Kidney (tissue), 14 donors: Measurements from ENCODE around the gene FNTB. TPM values are rescaled to one million over a fixed set of nuclear protein-coding genes. Genes with fewer than 3 reads are reported as not detected.

Source experiments
- DNase-seq, 5 donors: peaks; one replicate each; pipeline ENCODE4 v3.0.0-alpha.2; 2013 to 2020
- FAIRE-seq: peaks from 2 replicates; lab custom pipeline; 2012; peaks lifted over from hg19 to GRCh38; lab: Jason Lieb, UNC
- H3K27ac ChIP-seq, 2 donors: one replicate each; pipeline ENCODE4 v1.7.0; 2013; ENCODE audit warnings: low read depth in 2 of 2, low read length in 2 of 2, inconsistent platforms in 1 of 2
- H3K27me3 ChIP-seq: one replicate; pipeline ENCODE4 v1.7.1; 2013; ENCODE audit warnings: low read length, inconsistent platforms; ENCODE audit not compliant: control insufficient read depth, insufficient read depth
- H3K36me3 ChIP-seq, 3 donors: one replicate each; pipeline versions ENCODE4 v1.7.0 to v1.7.1; 2013; ENCODE audit warnings: low read length in 3 of 3, control low read depth in 1 of 3, inconsistent platforms in 1 of 3; ENCODE audit not compliant: insufficient read depth in 3 of 3, control insufficient read depth in 2 of 3
- H3K4me1 ChIP-seq, 3 donors: one replicate each; pipeline versions ENCODE4 v1.7.0 to v1.7.1; 2013; ENCODE audit warnings: low read length in 3 of 3, inconsistent platforms in 1 of 3, low read depth in 1 of 3; ENCODE audit not compliant: control insufficient read depth in 2 of 3, insufficient read depth in 2 of 3
- H3K4me3 ChIP-seq, 3 donors: one replicate each; pipeline versions ENCODE4 v1.7.0 to v1.8.1; 2013; ENCODE audit warnings: low read length in 3 of 3, control low read depth in 1 of 3, inconsistent platforms in 1 of 3
- H3K9ac ChIP-seq, 3 donors: one replicate each; pipeline versions ENCODE4 v1.7.0 to v1.7.1; 2013; ENCODE audit warnings: low read length in 3 of 3, control low read depth in 1 of 3, inconsistent platforms in 1 of 3
- H3K9me3 ChIP-seq, 3 donors: one replicate each; pipeline versions ENCODE4 v1.7.0 to v1.7.1; 2013; ENCODE audit warnings: low read length in 3 of 3, control low read depth in 1 of 3, inconsistent platforms in 1 of 3; ENCODE audit not compliant: control insufficient read depth in 2 of 3, insufficient read depth in 1 of 3
- CTCF ChIP-seq: IDR thresholded peaks from 3 replicates; pipeline ENCODE4 v1.5.1; 2012; ENCODE audit warnings: mild to moderate bottlenecking, moderate library complexity, borderline replicate concordance; ENCODE audit not compliant: insufficient read depth; ENCODE audit errors: extremely low read depth
- intact Hi-C: fragments of 100-400 bp; cut with DNase I; formaldehyde crosslinking; loops from one replicate; pipeline ENCODE4 v1.11.1; 2022
- polyA plus RNA-seq: library from polyadenylated mRNA; stranded (reverse); fragments of 350-450 nt; fragmentation: Illumina TruSeq; extraction: RNeasy Lipid Tissue Mini Kit (QIAGEN cat#74804); gene quantifications from one replicate; pipeline ENCODE4 v1.2.3, GENCODE V29; 2014; ENCODE audit warnings: low read depth, low replicate concordance; ENCODE audit not compliant: insufficient read depth
- total RNA-seq: library from RNA; stranded (reverse); fragmentation: NEBNext Ultra II Directional; extraction: Animal tissue kit (Norgen Biotek cat#: 25700); gene quantifications from one replicate; pipeline ENCODE4 v1.2.1, GENCODE V29; 2021
- donor health status: control.
- donor health status: control.
- donor health status: control.
- donor health status: control.
- donor health status: control.
- donor health status: DM: yes; HTN: yes; CAD: no.
- donor health status: Normal renal cell carcinoma (clear cell type).

FNTB gene
- total and polyA plus RNA-seq, 2 donors from 2014 or later = 13.6 to 15.0 TPM

GRCh38 chr14:65053466-65053865, 66.8 kb downstream of the FNTB start:
- DNase-seq (no peak), FAIRE-seq (no peak)
- H3K9me3 ChIP-seq = no peaks in the 10 kb centered on the region
- no peak for TF ChIP-seq CTCF
- peaks cover 4 to 7% (median 5%) of the 10 kb centered on the region in 3 donors for H3K36me3 ChIP-seq
- intact Hi-C loops = no loop called here
- no peaks in the 10 kb centered on the region for H3K4me1 ChIP-seq
- H3K27ac ChIP-seq = no peak overlapping the region
- no peak overlapping the region for H3K4me3 ChIP-seq
- no peaks in the 10 kb centered on the region for H3K27me3 ChIP-seq
- H3K9ac ChIP-seq = no peak overlapping the region

GRCh38 chr14:65054471-65055085, 67.9 kb downstream of the FNTB start:
- no peak for TF ChIP-seq CTCF
- Histone ChIP-seq H3K27ac (no peak overlapping the region), H3K9me3 (no peaks in the 10 kb centered on the region), H3K36me3 (peaks cover 4 to 7% (median 5%) of the 10 kb centered on the region in 3 donors), H3K9ac (no peak overlapping the region), H3K4me3 (no peak overlapping the region), H3K4me1 (no peaks in the 10 kb centered on the region), H3K27me3 (no peaks in the 10 kb centered on the region)
- DNase-seq = no peak
- intact Hi-C loops = no loop called here
- FAIRE-seq = no peak

- H3K27ac ChIP-seq = no peak overlapping the region
These were observed 71.0 kb downstream of the FNTB start for GRCh38 chr14:65057695-65058094.

More at GRCh38 chr14:65057695-65058094, 71.0 kb downstream of the FNTB start:
- Histone ChIP-seq H3K4me3 (no peak overlapping the region), H3K4me1 (no peaks in the 10 kb centered on the region), H3K9me3 (no peaks in the 10 kb centered on the region), H3K9ac (no peak overlapping the region), H3K36me3 (peaks cover 4 to 22% (median 17%) of the 10 kb centered on the region in 3 donors), H3K27me3 (no peaks in the 10 kb centered on the region)
- no peak for TF ChIP-seq CTCF
- no peak for DNase-seq
- intact Hi-C loops = no loop called here
- no peak for FAIRE-seq
